SK-N-MC (cell line): Measurements from ENCODE around the gene CD300LD.
"Not testable (repeated sequence)": the region's sequence is repeated elsewhere in the genome, so short reads cannot be mapped to it uniquely, and the experiment has no call there.

ENCODE experiments used
- DNase-seq: peaks from one replicate; pipeline ENCODE4 v3.0.0-alpha.2; 2011; ENCODE audit warnings: low read depth, low spot score
- H3K27ac ChIP-seq: fragments of 200-600 bp; sonication (generic); 2 replicates; pipeline ENCODE4 v1.5.1; 2016; ENCODE audit warnings: mixed run types
- H3K36me3 ChIP-seq: fragments of 200-600 bp; sonication (generic); 2 replicates; pipeline ENCODE4 v1.6.1; 2017; ENCODE audit warnings: antibody characterized with exemption, low read length, mixed read lengths; ENCODE audit not compliant: insufficient read depth
- H3K4me3 ChIP-seq: fragments of 200-600 bp; sonication (generic); 2 replicates; pipeline ENCODE4 v1.5.1; 2016
- H3K9ac ChIP-seq: fragments of 200-600 bp; sonication (generic); 2 replicates; pipeline ENCODE4 v1.8.0; 2017; ENCODE audit warnings: mixed run types, mixed read lengths; ENCODE audit not compliant: insufficient read length
- H3K9me3 ChIP-seq: fragments of 200-600 bp; sonication (generic); 2 replicates; pipeline ENCODE4 v1.6.1; 2017; ENCODE audit warnings: low read depth, mild to moderate bottlenecking, antibody characterized with exemption, low read length, moderate library complexity, mixed read lengths
- EZH2 ChIP-seq: fragments of 200-600 bp; sonication (generic); IDR thresholded peaks from one replicate; pipeline ENCODE4 v1.6.1; 2017; ENCODE audit warnings: antibody characterized with exemption
- FOXP2 ChIP-seq: optimal IDR thresholded peaks from 2 replicates; pipeline ENCODE3; 2011; ENCODE audit warnings: mild to moderate bottlenecking, moderate library complexity; ENCODE audit not compliant: insufficient read depth; ENCODE audit errors: extremely low read length, control extremely low read depth
- POLR2AphosphoS5 ChIP-seq: IDR thresholded peaks from 2 replicates; pipeline ENCODE4 v1.6.1; 2012; ENCODE audit warnings: mild to moderate bottlenecking, low read depth, low read length, borderline replicate concordance

CD300LD gene

DNA sequence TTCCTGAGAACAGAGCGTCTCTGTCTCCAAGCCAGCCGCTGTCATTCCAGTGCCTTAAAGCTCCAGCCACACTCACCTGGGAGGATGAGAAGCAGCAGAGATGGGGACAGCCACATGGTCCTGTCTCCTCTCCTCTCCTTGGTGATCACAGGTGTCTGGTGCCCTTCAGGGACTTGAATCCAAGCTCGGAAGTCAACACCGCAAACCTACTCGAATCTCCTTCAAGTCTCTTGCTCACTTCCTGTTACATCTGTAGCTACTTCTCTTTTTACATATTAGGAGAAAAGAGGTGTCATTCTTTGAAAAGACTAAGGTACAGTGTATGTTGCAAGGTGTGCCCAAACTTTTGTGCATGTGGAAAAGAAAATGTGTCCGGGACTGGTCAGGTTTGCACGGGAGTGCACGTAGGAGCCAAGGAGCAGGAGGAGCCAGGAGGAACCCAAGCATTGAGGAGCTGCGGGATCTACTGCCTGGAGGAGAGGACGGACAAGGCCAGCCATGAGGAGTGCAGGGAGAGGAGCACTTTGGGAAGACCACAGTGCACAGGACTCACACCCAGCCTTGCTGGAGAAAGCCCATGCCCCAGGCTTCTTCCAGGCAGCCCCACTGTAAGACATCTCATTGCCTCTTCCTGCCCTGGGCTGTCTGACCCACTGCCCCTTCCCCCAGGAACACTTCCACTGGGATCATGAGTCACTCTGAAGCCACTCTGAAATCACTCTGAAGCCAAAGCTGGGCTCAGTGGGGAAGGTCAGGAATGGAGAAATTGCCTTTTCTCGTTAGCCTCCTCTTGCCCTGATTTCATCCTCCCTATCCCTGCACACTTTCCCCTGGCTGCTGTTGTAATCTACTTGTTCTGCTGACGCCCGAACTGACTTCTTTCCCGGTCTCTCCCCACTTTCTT, at the start of gene CD300LD:
Gene CD300LD, minus strand, starts transcription at position 197 of the 904 bp plus-strand sequence. Its CDS starts 81 bp downstream, at position 116.
- no peaks in the 10 kb centered on the region for H3K9me3 ChIP-seq
- H3K36me3 ChIP-seq, result no peaks in the 10 kb centered on the region
- DNase-seq, result no peak
- TF ChIP-seq POLR2AphosphoS5 (no peak), FOXP2 (no peak), EZH2 (no peak)
- no peak within 1 kb of the TSS for H3K27ac ChIP-seq
- no peak within 1 kb of the TSS for H3K4me3 ChIP-seq
- H3K9ac ChIP-seq, result no peak within 1 kb of the TSS

GRCh38 chr17:74641224-74641957, 49.3 kb upstream of the CD300LD start:
- Histone ChIP-seq H3K9me3 (no peaks in the 10 kb centered on the region), H3K4me3 (no peak overlapping the region), H3K9ac (no peak overlapping the region), H3K27ac (no peak overlapping the region), H3K36me3 (no peaks in the 10 kb centered on the region)
- no peak for DNase-seq
- no peak for TF ChIP-seq FOXP2

DNA sequence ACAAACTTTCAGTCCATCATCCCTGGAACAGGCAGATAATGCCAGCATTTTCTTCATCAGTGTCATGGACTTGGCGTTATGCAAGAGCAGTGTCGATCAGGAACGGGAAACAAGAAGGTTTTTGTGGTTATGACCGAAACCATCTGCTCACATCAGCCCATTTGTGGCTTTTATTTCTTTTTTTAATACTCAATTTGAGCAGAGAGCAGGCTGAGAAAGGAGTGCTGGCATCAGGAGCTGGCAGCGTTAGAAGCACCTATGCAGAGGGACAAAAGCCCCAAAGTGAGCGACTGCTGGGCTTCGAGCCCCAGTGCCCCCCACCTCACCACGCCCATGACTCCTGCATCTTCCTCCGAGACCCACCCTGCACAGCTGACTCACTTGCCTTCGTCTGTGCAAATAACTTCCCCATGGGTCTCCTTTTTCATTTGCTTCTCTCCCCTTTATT, 47.6 kb upstream of the CD300LD start:
- Histone ChIP-seq H3K36me3 (no peaks in the 10 kb centered on the region), H3K27ac (no peak overlapping the region), H3K9ac (no peak overlapping the region), H3K4me3 (no peak overlapping the region), H3K9me3 (no peaks in the 10 kb centered on the region)
- TF ChIP-seq POLR2AphosphoS5 (no peak), EZH2 (no peak), FOXP2 (no peak)
- no peak for DNase-seq

DNA sequence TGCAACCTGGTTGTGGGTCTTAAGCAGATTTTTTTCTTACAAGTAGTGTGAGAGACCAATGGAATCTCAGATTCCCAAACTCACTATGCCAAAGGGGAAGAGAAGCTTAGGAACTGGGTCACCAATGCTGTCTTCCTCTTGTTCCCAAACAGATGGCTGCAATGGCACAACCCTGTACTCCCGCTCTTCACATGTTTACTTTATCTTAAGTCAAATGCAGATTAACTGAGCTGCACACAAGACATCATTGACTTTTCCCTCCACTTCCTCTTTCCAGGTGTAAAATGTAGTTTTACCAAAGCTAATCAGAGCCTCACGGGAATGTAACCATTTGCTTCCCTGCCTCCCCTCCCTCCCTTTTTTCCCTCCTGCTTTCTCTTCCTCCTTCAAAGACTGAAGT, 45.8 kb upstream of the CD300LD start:
- DNase-seq, result no peak
- TF ChIP-seq POLR2AphosphoS5 (no peak), FOXP2 (no peak), EZH2 (no peak)
- H3K36me3 ChIP-seq, result no peaks in the 10 kb centered on the region
- no peaks in the 10 kb centered on the region for H3K9me3 ChIP-seq
- H3K9ac ChIP-seq, result no peak overlapping the region
- no peak overlapping the region for H3K4me3 ChIP-seq
- H3K27ac ChIP-seq, result no peak overlapping the region

GRCh38 chr17:74637265-74637664, 45.2 kb upstream of the CD300LD start:
- H3K36me3 ChIP-seq, result no peaks in the 10 kb centered on the region
- H3K9ac ChIP-seq, result no peak overlapping the region
- H3K9me3 ChIP-seq, result no peaks in the 10 kb centered on the region
- no peak overlapping the region for H3K27ac ChIP-seq
- no peak for DNase-seq
- H3K4me3 ChIP-seq, result no peak overlapping the region
- TF ChIP-seq FOXP2 (no peak), EZH2 (no peak), POLR2AphosphoS5 (no peak)

GRCh38 chr17:74636541-74637085, 44.5 kb upstream of the CD300LD start:
- not testable (repeated sequence) for H3K9ac ChIP-seq

DNA sequence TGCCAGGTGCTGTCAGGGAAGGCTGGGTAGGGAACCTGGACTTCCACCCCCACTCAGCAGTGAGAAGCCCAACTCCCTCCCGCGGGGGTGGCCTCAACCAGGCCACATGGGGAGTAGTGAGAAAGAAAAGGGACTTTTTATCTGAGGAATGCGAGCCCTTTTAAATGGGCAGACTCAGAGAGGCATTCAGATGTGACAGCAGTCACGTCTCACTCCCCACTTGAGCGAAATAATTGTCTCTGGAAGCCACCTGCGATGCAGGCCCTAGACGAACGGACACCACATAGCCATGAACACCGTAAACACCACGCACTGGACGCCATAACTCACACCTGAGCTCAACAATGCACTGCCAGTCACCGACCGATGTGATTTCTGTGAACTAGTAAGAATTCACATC, 43.3 kb upstream of the CD300LD start:
- DNase-seq, result no peak

More at GRCh38 chr17:74636541-74637085, 44.5 kb upstream of the CD300LD start:
- not testable (repeated sequence) for H3K27ac ChIP-seq, H3K36me3 ChIP-seq, DNase-seq, H3K4me3 ChIP-seq, H3K9me3 ChIP-seq

DNA sequence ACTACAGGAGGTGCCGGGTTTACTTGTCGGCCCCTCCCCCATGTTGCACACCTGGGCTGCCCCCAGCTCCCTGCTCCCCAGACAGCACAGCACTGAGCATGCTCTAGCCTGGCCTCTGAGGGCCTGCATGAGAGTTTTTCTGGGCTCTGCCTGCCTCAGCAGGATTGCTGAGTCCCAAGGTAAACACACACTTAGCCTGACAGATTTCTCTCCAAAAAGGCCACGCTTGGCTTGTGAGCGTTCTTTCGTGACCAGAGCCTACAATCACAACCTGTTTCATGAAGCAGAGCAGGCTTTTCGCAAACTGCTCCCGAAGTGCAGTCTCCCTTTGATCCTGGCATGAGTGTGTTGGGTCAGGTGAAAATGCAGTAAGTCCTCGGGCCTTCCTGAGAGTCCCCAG, 41.2 kb upstream of the CD300LD start:
- H3K27ac ChIP-seq, result no peak overlapping the region
- TF ChIP-seq FOXP2 (no peak), EZH2 (no peak), POLR2AphosphoS5 (no peak)
- no peak overlapping the region for H3K9ac ChIP-seq
- no peaks in the 10 kb centered on the region for H3K36me3 ChIP-seq
- no peaks in the 10 kb centered on the region for H3K9me3 ChIP-seq
- DNase-seq, result no peak
- no peak overlapping the region for H3K4me3 ChIP-seq

More for the DNA sequence above, 43.3 kb upstream of the CD300LD start:
- Histone ChIP-seq H3K9me3 (no peaks in the 10 kb centered on the region), H3K9ac (no peak overlapping the region), H3K4me3 (no peak overlapping the region), H3K36me3 (no peaks in the 10 kb centered on the region), H3K27ac (no peak overlapping the region)
- no peak for TF ChIP-seq POLR2AphosphoS5
- TF ChIP-seq FOXP2, result no peak
- no peak for TF ChIP-seq EZH2
